ENCODE results near the gene SUCLG2. TPM values are rescaled to one million over a fixed set of nuclear protein-coding genes. Genes with fewer than 3 reads are reported as not detected.

SUCLG2 gene
- total RNA-seq, 1 donor from 2014 or later: 29.5 TPM

GRCh38 chr3:67529915-67530314 is 124.5 kb downstream of the SUCLG2 start:
- Histone ChIP-seq H3K4me3 (no peak overlapping the region), H3K4me1 (no peaks in the 10 kb centered on the region), H3K36me3 (peaks cover 0 to 18% of the 10 kb centered on the region in 2 donors), H3K27ac (no peak overlapping the region), H3K27me3 (no peaks in the 10 kb centered on the region), H3K9me3 (no peaks in the 10 kb centered on the region)
- no peak for DNase-seq (ENCODE audit: extremely low spot score in 2 of 2)
- intact Hi-C loops (cut with DNase I): no loop called here
- TF ChIP-seq POLR2A (IDR thresholded peaks at IDR 0.05) (no peak), CTCF (IDR thresholded peaks at IDR 0.05) (no peak)

DNA sequence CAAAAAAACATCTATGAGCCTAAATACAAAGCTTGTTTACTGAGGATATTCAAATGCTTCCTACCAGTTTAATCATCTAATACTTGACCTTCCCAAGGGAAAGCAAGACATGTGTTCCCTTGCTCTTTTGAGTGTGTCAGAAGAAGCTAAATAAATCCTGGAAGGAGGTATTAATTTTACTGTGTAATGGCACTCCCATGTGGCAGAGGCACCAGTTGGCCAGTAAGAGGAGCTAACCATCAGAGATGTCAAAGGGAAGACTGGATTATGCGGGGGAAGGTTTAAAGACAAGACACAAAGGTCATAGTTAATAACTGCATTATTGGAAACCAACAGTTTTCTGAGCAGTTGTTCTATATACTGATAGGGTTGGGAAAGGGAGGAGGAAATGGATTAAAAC is 125.1 kb downstream of the SUCLG2 start:
- Histone ChIP-seq H3K4me1 (no peaks in the 10 kb centered on the region), H3K27ac (no peak overlapping the region), H3K36me3 (peaks cover 0 to 18% of the 10 kb centered on the region in 2 donors), H3K27me3 (no peaks in the 10 kb centered on the region), H3K4me3 (no peak overlapping the region), H3K9me3 (no peaks in the 10 kb centered on the region)
- intact Hi-C loops (cut with DNase I): no loop called here
- TF ChIP-seq POLR2AphosphoS5 (IDR thresholded peaks at IDR 0.05; ENCODE audit: insufficient read depth in 1 of 2, low read depth in 1 of 2): no peak
- TF ChIP-seq POLR2A (IDR thresholded peaks at IDR 0.05): no peak
- TF ChIP-seq CTCF (IDR thresholded peaks at IDR 0.05): no peak
- DNase-seq (ENCODE audit: extremely low spot score in 2 of 2): no peak

DNA sequence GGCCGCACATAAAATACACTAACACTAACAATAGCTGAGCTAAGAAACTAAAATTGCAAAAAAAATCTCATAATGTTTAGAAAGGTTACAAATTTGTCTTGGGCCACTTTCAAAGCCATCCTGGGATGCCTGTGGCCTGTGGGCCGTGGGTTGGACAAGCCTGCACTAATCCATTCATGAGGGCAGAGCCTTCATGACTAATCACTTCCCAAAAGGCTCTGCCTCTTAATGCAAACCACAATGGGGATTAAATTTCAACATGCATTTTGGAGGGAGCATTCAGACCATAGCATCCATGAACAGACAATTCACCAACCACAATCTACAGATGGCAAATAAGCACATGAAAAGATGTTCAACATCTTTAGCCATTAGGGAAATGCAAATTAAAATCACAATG is 128.2 kb downstream of the SUCLG2 start:
- H3K27ac ChIP-seq: no peak overlapping the region
- H3K27me3 ChIP-seq: no peaks in the 10 kb centered on the region
- intact Hi-C loops (cut with DNase I): no loop called here
- no peak for TF ChIP-seq POLR2A (IDR thresholded peaks at IDR 0.05)
- TF ChIP-seq CTCF (IDR thresholded peaks at IDR 0.05): no peak
- no peak for TF ChIP-seq POLR2AphosphoS5 (IDR thresholded peaks at IDR 0.05; ENCODE audit: insufficient read depth in 1 of 2, low read depth in 1 of 2)
- H3K9me3 ChIP-seq: no peaks in the 10 kb centered on the region
- no peak for DNase-seq (ENCODE audit: extremely low spot score in 2 of 2)
- H3K4me1 ChIP-seq: no peaks in the 10 kb centered on the region
- H3K36me3 ChIP-seq: peaks cover 0 to 18% of the 10 kb centered on the region in 2 donors
- no peak overlapping the region for H3K4me3 ChIP-seq

DNA sequence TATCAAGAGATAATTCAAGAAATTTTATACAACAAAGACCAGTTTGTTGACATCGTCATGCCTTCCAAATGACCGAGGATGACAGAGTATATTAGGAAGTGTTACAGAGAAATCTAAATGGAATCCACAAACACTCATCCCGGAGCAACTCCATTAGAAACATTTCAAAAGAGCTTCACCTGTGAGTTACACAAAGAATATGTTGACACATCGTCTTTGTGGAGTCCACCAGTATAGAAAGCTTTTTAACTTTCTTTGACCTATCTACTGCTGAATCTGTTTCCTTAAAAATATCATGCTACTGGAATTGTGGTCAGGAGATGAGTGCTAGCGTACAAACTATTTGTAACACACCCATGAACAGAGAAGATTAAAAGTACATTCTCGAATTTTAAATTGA is 130.4 kb downstream of the SUCLG2 start:
- TF ChIP-seq CTCF (IDR thresholded peaks at IDR 0.05) (no peak), POLR2A (IDR thresholded peaks at IDR 0.05) (no peak), POLR2AphosphoS5 (IDR thresholded peaks at IDR 0.05; ENCODE audit: insufficient read depth in 1 of 2, low read depth in 1 of 2) (no peak)

DNA sequence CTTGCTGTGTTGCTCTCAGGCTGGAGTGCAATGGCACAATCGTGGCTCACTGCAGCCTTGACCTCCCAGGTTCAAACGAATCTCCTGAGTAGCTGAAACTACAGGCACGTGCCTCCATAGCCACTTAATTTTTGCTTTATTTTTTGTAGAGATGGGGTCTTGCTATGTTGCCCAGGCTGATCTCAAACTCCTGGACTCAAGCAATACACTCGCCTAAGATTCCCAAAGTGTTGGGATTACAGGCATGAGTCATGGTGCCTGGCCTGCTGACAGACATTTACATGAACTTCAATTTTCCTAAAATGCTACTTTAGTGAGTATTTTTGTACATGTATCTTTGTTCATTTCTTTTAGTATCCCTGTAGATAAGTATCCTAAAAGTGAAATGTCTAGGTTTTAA is 132.3 kb downstream of the SUCLG2 start:
- Histone ChIP-seq H3K36me3 (peaks cover 0 to 8% of the 10 kb centered on the region in 2 donors), H3K4me1 (peaks cover 5% of the 10 kb centered on the region), H3K9me3 (no peaks in the 10 kb centered on the region), H3K27me3 (no peaks in the 10 kb centered on the region), H3K4me3 (no peak overlapping the region), H3K27ac (no peak overlapping the region)
- DNase-seq (ENCODE audit: extremely low spot score in 2 of 2): no peak
- intact Hi-C loops (cut with DNase I): no loop called here
- TF ChIP-seq POLR2AphosphoS5 (IDR thresholded peaks at IDR 0.05; ENCODE audit: insufficient read depth in 1 of 2, low read depth in 1 of 2) (no peak), POLR2A (IDR thresholded peaks at IDR 0.05) (no peak), CTCF (IDR thresholded peaks at IDR 0.05) (no peak)

More for the DNA sequence above, 130.4 kb downstream of the SUCLG2 start:
- H3K27ac ChIP-seq: no peak overlapping the region
- no peaks in the 10 kb centered on the region for H3K9me3 ChIP-seq
- intact Hi-C loops (cut with DNase I): no loop called here
- no peak overlapping the region for H3K4me3 ChIP-seq
- no peak for DNase-seq (ENCODE audit: extremely low spot score in 2 of 2)
- H3K4me1 ChIP-seq: no peaks in the 10 kb centered on the region
- H3K36me3 ChIP-seq: peaks cover 0 to 18% of the 10 kb centered on the region in 2 donors
- H3K27me3 ChIP-seq: no peaks in the 10 kb centered on the region
